GM19395 (cell line): ENCODE data around the gene TWF2.
A peak's percentile ranks its signal among the peaks of the same experiment; 100 is the strongest.

Experiments
- ATAC-seq: cut with Tn5 transposase; IDR thresholded peaks from one replicate; pipeline ENCODE4 v1.9.1; 2021; ENCODE audit warnings: mild to moderate bottlenecking, moderate library complexity; ENCODE audit not compliant: unreplicated experiment

The TWF2 gene

DNA sequence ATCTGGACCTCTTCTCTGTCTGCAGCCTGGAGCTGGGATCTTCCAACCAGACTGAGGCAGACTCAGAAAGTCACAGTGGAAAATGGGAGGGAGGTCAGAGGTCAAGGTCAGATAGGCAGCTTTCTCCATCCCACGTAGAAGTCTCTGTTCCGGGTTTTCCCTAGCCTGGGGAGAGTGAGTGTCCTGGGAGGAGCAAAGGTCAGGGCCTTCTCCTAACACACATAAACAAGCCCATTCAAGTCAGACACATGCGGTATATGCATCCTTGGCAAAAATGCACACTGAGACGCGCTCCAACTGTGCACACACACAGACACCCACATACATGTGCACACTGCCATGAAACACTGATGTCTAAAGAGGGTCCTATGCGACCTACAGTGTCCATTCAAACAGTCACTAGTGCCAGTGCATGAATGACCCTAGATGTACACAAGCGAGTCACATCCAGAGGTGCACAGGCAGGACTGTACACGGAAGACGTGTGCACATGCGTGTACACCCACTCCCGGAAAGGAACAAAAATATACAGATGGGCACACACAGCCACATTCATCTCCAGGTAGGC lies 681 bp downstream of the TWF2 start:
- ATAC-seq = no peak

DNA sequence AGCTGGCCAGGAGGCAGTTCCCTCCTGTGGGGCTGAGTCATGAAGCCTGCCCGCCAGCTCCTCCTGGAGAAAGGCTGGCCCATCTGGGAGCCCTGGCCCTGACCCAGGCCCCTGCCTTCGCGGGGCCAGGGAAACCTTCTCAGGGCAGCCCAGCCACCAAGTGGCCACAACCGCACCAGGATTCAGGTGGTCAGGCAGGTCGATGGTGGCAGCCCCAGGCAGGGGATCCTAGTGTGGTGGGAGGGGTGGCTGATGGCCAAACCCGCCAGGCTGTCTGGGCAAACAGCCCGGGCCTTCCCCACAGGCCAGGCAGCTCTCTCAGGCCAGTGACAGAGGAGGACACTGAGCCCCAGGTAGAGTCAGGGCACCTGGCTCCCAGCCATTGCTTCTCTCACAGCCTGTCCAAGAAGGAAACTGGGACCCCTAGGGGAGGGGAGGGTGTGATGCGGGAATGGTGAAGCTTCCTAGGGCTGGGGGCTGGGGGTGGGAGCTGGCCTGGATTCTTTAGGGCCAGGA lies 1.2 kb downstream of the TWF2 start:
- no peak for ATAC-seq

GRCh38 chr3:52237006-52237656 lies 1.8 kb downstream of the TWF2 start:
- no peak for ATAC-seq

DNA sequence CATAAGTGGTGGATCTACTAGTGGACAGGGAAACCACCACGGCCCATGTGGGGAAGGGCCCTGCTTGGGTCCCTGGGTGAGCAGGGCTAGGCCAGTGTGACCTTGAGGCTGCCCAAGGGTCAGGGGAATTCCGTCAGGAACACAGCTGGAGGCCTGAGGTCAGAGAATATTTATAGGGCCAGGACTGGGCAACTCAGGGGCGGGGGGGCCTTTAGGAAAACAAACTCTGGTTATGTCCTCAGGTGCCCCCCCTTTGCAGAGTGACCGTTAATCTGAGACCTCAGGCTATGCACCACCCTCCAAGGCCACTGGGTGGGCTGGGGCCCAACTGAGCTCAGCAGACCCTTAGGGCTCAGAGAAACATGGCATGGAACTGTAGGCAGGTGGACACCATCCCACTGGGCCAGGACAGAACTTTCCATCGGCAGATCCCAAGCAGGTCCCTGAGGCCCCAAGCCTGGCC lies 2.5 kb downstream of the TWF2 start:
- no peak for ATAC-seq

DNA sequence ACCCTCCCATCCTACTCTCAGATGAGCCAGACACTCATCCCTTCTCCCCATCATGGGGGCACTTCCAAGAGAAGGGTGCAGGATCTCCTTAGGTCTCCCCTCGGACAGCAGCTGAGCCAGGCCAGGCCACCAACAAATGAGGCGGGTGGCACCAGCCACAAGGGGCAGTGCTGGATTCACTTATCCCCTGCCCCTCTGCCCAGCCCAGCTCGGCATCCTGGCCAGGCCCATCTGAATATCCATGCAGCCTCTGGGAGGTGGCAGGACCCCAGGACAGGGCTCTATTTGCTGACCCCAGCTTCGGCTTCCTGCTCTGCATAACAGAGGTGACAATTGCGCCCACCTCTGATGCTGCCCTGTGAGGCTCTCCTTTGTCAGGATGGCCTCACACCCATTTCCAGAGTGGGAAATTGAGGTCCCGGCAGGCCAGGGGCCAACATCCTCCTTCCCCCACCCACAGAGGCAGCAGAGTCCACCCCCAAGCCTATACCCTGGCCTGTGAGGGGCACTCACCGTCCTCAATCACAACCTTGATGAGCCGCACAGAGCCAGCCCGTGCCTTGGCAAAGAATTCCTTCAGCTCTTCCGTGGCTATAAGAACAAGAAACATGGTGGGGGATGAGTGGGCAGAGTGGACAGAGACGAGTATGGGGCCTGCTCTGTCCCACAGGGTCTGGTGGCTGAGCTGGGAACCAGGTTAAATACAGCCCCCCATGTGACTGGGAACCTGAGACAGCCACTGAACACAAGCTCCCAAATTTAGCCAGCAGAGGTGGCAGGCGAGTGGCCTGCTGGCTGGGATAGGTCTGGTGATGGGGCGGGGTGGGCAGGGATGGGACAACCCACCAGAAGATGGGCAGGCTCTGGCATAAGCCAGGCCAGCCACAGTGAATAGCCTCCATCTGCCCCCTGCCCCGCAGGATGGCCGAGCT lies 4.2 kb downstream of the TWF2 start:
- ATAC-seq = no peak

DNA sequence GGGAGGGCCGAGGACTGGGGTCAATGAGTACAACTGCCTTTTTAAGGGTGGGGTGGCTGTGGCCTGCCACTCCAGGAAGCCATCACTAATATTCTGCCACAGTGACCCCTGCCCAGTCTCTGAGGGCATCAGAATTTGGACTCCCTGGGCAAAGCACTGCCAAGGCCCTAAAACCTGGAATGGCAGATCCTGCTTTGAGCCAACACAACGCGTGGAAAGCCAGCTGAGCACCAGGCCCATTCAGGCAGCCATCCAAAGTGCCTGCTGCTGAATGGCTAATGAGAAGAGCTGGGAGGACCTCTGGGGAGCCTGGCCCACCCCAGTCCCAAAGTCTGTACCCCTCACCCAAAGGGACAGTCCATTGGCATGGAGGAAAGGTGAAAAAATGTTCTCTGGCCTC lies 5.0 kb downstream of the TWF2 start:
- ATAC-seq = no peak

DNA sequence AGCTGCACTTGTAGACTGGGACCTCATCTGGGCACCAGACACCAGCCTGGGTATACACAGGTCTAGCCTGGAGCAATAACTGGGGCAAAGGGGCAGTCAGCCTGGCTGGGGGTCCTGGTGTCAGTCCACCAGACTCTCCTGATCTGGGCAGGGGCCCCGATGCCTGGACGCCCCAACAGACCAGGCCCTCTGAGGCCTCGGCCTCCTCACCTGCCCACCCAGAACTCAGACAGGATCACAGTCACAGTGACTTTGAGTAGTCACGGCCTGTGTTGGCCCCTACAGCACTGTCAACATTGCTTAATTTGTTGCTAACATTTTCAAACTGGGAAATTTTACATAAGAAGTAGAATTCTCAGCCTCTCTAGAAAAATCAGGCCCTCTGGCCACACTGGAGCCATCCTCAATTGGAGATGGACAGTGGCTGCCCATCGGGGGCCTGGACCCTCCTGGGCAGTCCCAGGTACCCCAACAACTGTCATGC lies 5.8 kb downstream of the TWF2 start:
- ATAC-seq = no peak

DNA sequence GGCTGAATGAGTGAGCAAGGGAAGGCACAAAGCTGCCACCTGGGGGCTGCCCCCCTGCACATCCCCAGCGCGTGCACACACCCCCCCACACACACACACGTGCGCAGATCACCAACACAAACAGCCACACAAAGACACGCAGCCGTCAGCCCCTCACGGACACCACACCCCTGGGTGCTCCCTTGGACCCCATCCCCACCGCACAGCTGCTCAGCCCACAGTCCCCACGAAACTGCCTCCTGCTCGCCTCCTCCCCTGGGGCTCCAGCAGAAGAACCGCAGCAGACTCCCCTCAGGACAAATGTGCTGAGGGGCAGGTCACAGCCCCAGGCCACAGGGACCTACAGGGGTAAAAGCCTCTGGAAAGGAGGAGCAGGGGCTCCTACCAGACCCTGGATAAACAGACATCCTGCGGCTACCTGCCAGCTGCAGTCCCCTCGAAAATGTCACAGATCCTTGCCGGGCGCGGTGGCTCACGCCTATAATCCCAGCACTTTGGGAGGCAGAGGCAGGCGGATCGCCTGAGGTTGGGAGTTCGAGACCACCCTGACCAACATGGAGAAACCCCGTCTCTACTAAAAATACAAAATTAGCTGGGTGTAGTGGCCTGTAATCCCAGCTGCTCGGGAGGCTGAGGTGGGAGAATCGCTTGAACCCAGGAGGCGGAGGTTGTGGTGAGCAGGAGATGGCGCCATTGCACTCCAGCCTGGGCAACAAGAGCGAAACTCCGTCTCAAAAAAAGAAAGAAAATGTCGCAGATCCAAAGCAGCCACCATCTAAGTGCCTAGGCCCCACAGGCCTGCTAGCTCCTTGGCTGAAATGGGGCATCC lies 6.5 kb downstream of the TWF2 start:
- no peak for ATAC-seq

GRCh38 chr3:52231502-52232278 lies 7.3 kb downstream of the TWF2 start:
- no peak for ATAC-seq

GRCh38 chr3:52230889-52231499 lies 8.0 kb downstream of the TWF2 start:
- no peak for ATAC-seq

GRCh38 chr3:52230461-52230860 lies 8.5 kb downstream of the TWF2 start:
- ATAC-seq = no peak

DNA sequence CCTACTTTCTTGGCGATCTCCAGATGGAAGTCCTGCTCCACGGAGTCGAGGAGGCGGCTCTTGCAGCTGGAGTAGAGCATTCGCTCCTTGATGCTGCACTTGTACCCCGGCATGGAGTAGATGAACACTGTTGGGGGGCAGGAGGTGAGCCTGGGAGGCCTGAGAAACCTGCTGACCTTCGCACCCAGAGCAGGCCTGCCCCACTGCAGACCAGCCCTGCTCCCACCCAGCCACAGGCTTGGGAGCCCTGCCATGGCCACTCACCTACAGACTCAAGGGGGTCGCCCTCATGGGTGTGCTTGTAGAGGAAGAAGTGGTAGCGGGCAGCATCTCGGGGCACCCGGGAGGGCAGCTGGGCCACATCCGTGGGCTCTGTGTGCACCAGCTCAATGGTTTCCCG lies 9.3 kb downstream of the TWF2 start:
- no peak for ATAC-seq

GRCh38 chr3:52228751-52229291 lies 10.1 kb downstream of the TWF2 start:
- no peak for ATAC-seq

DNA sequence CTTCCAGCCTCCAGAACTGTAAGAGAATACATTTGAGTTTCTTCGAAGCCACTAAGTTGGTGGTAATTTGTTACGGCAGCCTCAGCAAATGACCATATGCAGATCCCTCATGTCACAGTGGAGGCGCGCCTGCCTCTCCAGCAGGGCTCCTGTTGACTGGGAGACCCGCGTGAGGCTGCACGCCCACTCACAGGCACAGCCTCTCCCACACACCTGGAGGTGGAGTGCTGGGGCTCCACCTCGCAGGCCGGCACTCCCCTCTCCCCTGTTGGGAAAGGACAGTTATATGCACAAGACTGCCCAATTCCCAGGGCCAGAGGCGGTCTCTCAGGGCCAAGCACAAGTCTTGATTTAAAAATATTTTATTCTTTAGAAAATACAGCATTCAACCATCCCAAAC lies 10.7 kb downstream of the TWF2 start:
- ATAC-seq = no peak

DNA sequence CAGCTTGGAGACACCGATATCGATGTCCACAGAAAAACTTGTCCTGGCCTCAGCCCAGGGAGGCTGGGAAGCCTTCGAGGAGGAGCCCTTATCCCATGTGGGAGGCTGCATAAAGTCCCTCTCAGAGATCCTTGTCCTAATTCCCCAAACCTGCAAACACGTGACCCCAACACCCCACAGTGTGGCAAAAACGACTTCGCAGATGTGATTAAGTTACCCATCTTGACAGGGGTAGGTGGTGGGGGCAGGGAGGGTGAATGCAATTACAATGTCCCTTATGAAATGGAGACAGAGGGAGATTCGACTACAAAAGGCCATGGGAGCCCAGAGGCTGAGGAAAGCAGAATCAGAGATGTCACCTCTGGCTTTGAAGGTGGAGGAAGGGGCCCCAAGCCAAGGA lies 11.2 kb downstream of the TWF2 start:
- no peak for ATAC-seq

DNA sequence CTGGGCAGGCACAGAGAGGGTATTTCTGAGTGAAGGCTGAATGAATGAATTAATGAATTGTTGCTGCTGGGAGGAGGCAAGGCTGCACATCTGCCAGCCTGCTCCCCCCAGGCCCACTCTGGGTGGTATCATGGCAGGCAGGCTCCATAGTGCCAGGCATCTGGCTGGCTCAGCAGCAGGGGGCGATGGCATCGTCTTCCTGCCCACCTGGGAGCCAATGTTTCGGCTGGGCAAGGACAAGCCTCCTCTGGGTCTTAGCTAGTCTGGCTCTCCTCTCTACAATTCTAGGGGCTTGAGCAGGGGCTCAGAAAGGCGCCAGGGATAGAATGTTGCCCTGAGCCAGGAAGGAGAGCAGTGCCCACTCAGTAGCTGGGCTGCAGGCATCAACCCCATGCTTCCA lies 11.8 kb downstream of the TWF2 start:
- ATAC-seq = no peak

DNA sequence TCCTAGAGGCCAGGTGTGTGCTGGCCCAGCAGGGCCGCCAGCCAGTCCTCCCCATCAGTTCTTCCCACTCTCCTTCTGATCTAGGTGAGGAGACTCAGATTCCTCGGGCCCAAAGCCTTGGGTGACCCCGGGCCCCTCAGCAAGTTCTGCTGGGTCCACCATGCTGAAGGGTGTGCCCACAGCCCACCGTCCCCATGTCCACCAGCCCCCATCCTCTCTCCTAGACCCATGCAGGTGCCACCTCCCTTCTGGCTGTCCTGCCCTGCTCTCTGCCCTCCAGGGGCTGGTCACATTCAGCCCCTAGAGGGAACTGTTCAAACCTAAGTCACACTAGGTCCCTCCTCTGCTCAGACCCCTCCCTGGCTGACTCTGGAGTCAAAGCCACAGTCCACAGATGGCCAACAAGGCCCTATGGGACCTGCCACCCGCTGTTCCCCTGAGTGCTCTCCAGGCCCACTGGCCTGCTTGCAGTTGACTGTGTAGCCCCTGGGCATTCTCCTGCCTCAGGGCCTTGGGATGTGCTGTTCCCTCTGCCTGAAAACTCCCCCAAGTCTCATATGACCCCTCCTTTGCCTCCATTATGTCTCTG lies 12.6 kb downstream of the TWF2 start:
- ATAC-seq = peak; percentile 17

GRCh38 chr3:52225452-52226228 lies 13.3 kb downstream of the TWF2 start, which contains the start of gene TLR9:
TSS of gene TLR9 (minus strand) at chr3:52225645. CDS start at chr3:52225529, 116 bp downstream.
- ATAC-seq = peak; percentile 78
